Vagina (tissue), 2 donors: ENCODE measurements around the gene NPAS3. TPM values are rescaled to one million over a fixed set of nuclear protein-coding genes. Genes with fewer than 3 reads are reported as not detected.

Experiments
- DNase-seq, 2 donors: peaks; one replicate each; pipeline ENCODE4 v3.0.0-alpha.2; 2017; ENCODE audit errors: extremely low spot score in 2 of 2
- H3K27ac ChIP-seq: fragments of 200-600 bp; sonication (generic); one replicate; pipeline ENCODE4 v1.5.1; 2019
- H3K27me3 ChIP-seq: fragments of 200-600 bp; sonication (generic); one replicate; pipeline ENCODE4 v1.5.1; 2019
- H3K36me3 ChIP-seq, 2 donors: fragments of 200-600 bp; sonication (generic); one replicate each; pipeline ENCODE4 v1.5.1; 2017 to 2019
- H3K4me1 ChIP-seq: fragments of 200-600 bp; sonication (generic); one replicate; pipeline ENCODE4 v1.5.1; 2019
- H3K4me3 ChIP-seq, 2 donors: fragments of 200-600 bp; sonication (generic); 1 replicate in 1 of 2; 2 replicates in 1 of 2; pipeline ENCODE4 v1.5.1; 2016 to 2019
- H3K9me3 ChIP-seq: fragments of 200-600 bp; sonication (generic); one replicate; pipeline ENCODE4 v1.5.1; 2019
- CTCF ChIP-seq, 3 experiments: fragments of 450-650 bp in 2 of 3; fragments of 200-600 bp in 1 of 3; sonication (generic) in 1 of 3; IDR thresholded peaks; one replicate each; pipeline ENCODE4 v1.5.1; 2017 to 2019; ENCODE audit warnings: antibody characterized with exemption in 3 of 3, mild to moderate bottlenecking in 2 of 3, moderate library complexity in 2 of 3
- POLR2A ChIP-seq, 2 donors: fragments of 450-650 bp; IDR thresholded peaks; one replicate each; pipeline ENCODE4 v1.6.1; 2017; ENCODE audit warnings: antibody characterized with exemption in 2 of 2, mild to moderate bottlenecking in 2 of 2, moderate library complexity in 2 of 2
- POLR2AphosphoS5 ChIP-seq, 2 donors: sonication (generic); formaldehyde crosslinking; IDR thresholded peaks; one replicate each; pipeline ENCODE4 v1.9.0; 2017; ENCODE audit warnings: antibody characterized with exemption in 2 of 2, mild to moderate bottlenecking in 2 of 2, low read depth in 1 of 2; ENCODE audit not compliant: insufficient read depth in 1 of 2
- intact Hi-C: fragments of 100-400 bp; cut with DNase I; formaldehyde crosslinking; loops from one replicate; pipeline ENCODE4 v1.15.1; 2023
- total RNA-seq: library from RNA; depleted of rRNA; stranded (reverse); fragments of >200 nt; gene quantifications from one replicate; pipeline ENCODE4 v1.2.3, GENCODE V29; 2016

NPAS3 gene
- total RNA-seq, 1 donor from 2014 or later = 1.2 TPM

GRCh38 chr14:33780035-33780434, 841.4 kb downstream of the NPAS3 start:
- Histone ChIP-seq H3K27ac (no peak overlapping the region), H3K9me3 (no peaks in the 10 kb centered on the region), H3K4me1 (no peaks in the 10 kb centered on the region), H3K4me3 (no peak overlapping the region), H3K36me3 (no peaks in the 10 kb centered on the region), H3K27me3 (no peaks in the 10 kb centered on the region)
- intact Hi-C loops = no loop called here
- no peak for DNase-seq
- TF ChIP-seq POLR2AphosphoS5 (IDR thresholded peaks at IDR 0.05; ENCODE audit: insufficient read depth in 1 of 2, low read depth in 1 of 2) = no peak
- no peak for TF ChIP-seq POLR2A (IDR thresholded peaks at IDR 0.05)
- TF ChIP-seq CTCF (IDR thresholded peaks at IDR 0.05) = no peak

GRCh38 chr14:33781236-33781635, 842.6 kb downstream of the NPAS3 start:
- H3K9me3 ChIP-seq = no peaks in the 10 kb centered on the region
- H3K4me3 ChIP-seq = no peak overlapping the region
- DNase-seq = no peak
- TF ChIP-seq CTCF (IDR thresholded peaks at IDR 0.05) (no peak), POLR2AphosphoS5 (IDR thresholded peaks at IDR 0.05; ENCODE audit: insufficient read depth in 1 of 2, low read depth in 1 of 2) (no peak), POLR2A (IDR thresholded peaks at IDR 0.05) (no peak)
- no peak overlapping the region for H3K27ac ChIP-seq
- intact Hi-C loops = no loop called here
- H3K27me3 ChIP-seq = no peaks in the 10 kb centered on the region
- no peaks in the 10 kb centered on the region for H3K36me3 ChIP-seq
- H3K4me1 ChIP-seq = no peaks in the 10 kb centered on the region

GRCh38 chr14:33782923-33783322, 844.2 kb downstream of the NPAS3 start:
- DNase-seq = no peak
- Histone ChIP-seq H3K4me3 (no peak overlapping the region), H3K4me1 (no peaks in the 10 kb centered on the region), H3K27me3 (no peaks in the 10 kb centered on the region), H3K27ac (no peak overlapping the region), H3K36me3 (no peaks in the 10 kb centered on the region), H3K9me3 (no peaks in the 10 kb centered on the region)
- no peak for TF ChIP-seq POLR2AphosphoS5 (IDR thresholded peaks at IDR 0.05; ENCODE audit: insufficient read depth in 1 of 2, low read depth in 1 of 2)
- TF ChIP-seq CTCF (IDR thresholded peaks at IDR 0.05) = no peak
- no peak for TF ChIP-seq POLR2A (IDR thresholded peaks at IDR 0.05)
- intact Hi-C loops = no loop called here

- DNase-seq = no peak
These were observed 847.6 kb downstream of the NPAS3 start for GRCh38 chr14:33786091-33786825.

More at GRCh38 chr14:33786091-33786825, 847.6 kb downstream of the NPAS3 start:
- intact Hi-C loops = no loop called here
- no peak overlapping the region for H3K4me3 ChIP-seq
- TF ChIP-seq POLR2AphosphoS5 (IDR thresholded peaks at IDR 0.05; ENCODE audit: insufficient read depth in 1 of 2, low read depth in 1 of 2) = no peak
- TF ChIP-seq POLR2A (IDR thresholded peaks at IDR 0.05) = no peak
- TF ChIP-seq CTCF (IDR thresholded peaks at IDR 0.05) = no peak
- H3K36me3 ChIP-seq = no peaks in the 10 kb centered on the region
- no peaks in the 10 kb centered on the region for H3K27me3 ChIP-seq
- no peak overlapping the region for H3K27ac ChIP-seq
- H3K9me3 ChIP-seq = no peaks in the 10 kb centered on the region
- no peaks in the 10 kb centered on the region for H3K4me1 ChIP-seq
